ENCODE data around the gene RSPH1.
"Not testable (repeated sequence)": the region's sequence is repeated elsewhere in the genome, so short reads cannot be mapped to it uniquely, and the experiment has no call there.

The RSPH1 gene

DNA sequence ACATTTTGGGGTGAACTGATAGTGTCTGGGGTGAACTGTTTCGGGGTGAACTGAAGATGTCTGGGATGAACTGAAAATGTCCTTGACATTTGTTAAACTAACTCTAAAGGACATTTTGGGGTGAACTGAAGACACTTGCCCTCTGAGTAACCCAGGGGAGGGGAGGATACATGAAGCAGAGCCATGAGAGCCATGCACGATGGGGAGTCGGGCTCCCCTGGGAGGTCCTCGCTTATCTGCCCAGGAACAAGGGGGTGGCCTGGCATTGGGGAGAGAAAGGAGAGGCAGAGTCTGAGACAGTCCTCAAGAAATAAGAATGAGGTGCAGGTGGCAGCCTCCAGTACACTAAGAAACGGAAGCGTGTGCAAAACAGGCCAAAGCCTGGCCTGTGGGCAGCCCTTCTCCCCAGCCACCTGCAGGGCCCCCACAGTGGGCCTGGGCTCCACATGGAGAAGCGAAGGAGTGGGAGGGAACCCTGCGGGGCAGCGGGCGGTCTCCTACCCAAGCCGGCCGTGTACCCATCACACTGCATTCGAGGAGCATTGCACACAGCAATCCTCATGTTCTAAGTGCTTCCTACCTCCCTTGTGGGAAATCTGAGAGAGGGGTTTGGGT is 24.2 kb downstream of the RSPH1 start:
- Histone ChIP-seq H3K9ac (ENCODE audit: low read depth, low read length) (no peak overlapping the region), H3K27me3 (ENCODE audit: insufficient read depth, low read length) (no peaks in the 10 kb centered on the region), H3K9me3 (ENCODE audit: insufficient read depth, low read depth, low read length) (no peaks in the 10 kb centered on the region), H3K4me1 (ENCODE audit: insufficient read depth, low read length) (peaks cover 26% of the 10 kb centered on the region), H3K36me3 (ENCODE audit: insufficient read depth, low read length) (no peaks in the 10 kb centered on the region), H3K27ac (ENCODE audit: low read depth, low read length) (no peak overlapping the region), H3K4me3 (ENCODE audit: low read length) (no peak overlapping the region)
- 93% methylated on average over 13 of the region's 13 CpGs for WGBS

DNA sequence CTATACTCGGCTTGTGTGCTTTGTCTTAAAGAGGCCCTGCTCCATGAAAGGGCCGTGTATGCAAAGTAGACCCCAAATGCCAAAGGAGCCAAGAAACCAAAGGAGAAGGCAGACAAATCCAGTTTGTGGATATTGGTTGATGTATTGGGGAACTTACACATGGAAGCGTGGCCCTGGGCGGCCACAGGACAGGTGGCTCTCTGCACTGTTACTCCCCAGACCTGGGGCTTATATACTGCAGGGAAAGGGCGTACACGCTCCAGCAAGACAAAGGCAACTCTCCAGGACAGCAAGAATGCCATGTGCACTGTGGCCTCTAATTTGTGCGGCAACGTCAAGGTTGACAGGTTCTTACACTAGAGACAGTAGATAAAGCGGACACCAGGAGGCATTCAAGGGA is 24.8 kb downstream of the RSPH1 start:
- no peaks in the 10 kb centered on the region for H3K27me3 ChIP-seq (ENCODE audit: insufficient read depth, low read length)
- WGBS: 93% methylated on average over 9 of the region's 9 CpGs
- H3K9me3 ChIP-seq (ENCODE audit: insufficient read depth, low read depth, low read length): no peaks in the 10 kb centered on the region
- H3K27ac ChIP-seq (ENCODE audit: low read depth, low read length): no peak overlapping the region
- no peak overlapping the region for H3K4me3 ChIP-seq (ENCODE audit: low read length)
- H3K36me3 ChIP-seq (ENCODE audit: insufficient read depth, low read length): no peaks in the 10 kb centered on the region
- no peak overlapping the region for H3K9ac ChIP-seq (ENCODE audit: low read depth, low read length)
- peaks cover 26% of the 10 kb centered on the region for H3K4me1 ChIP-seq (ENCODE audit: insufficient read depth, low read length)

DNA sequence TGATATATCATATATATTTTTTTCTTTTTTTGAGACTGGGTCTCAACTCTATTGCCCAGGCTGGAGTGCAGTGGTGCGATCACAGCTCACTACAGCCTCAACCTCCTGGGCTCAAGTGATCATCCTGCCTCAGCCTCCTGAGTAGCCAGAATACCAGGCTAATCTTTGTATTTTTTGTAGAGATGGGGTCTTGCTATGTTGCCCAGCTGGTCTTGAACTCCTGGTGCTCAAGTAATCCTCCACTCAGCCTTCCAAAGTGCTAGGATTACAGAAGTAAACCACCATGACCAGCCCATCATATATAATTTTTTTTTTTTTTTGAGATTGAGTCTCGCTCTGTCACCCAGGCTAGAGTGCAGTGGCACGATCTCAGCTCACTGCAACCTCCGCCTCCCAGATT is 26.3 kb downstream of the RSPH1 start:
- not testable (repeated sequence) for H3K9ac ChIP-seq (ENCODE audit: low read depth, low read length); H3K4me3 ChIP-seq (ENCODE audit: low read length); H3K27ac ChIP-seq (ENCODE audit: low read depth, low read length); H3K9me3 ChIP-seq (ENCODE audit: insufficient read depth, low read depth, low read length); H3K27me3 ChIP-seq (ENCODE audit: insufficient read depth, low read length); H3K36me3 ChIP-seq (ENCODE audit: insufficient read depth, low read length)
- 97% methylated on average over 4 of the region's 4 CpGs for WGBS
- H3K4me1 ChIP-seq (ENCODE audit: insufficient read depth, low read length): peaks cover 24% of the 10 kb centered on the region

DNA sequence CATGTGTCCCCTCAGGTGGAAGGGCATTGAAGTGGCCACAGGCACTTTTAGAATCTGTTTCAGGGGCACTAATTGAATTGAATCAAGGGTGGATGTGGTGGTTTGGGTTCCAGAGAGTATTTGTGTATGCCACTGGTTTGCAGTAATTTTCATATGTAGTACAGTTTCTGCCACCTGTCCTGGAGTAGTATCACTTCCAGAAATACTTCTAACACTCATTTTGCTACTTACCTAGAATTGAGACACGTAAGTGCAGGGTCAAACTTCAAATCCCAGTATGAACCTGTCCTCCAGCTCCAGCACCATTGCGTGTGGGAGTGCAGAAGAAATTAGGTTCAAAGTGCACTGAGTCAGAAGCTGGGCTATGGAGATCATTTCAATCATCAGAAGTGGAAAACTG is 26.8 kb downstream of the RSPH1 start:
- Histone ChIP-seq H3K9ac (ENCODE audit: low read depth, low read length) (no peak overlapping the region), H3K9me3 (ENCODE audit: insufficient read depth, low read depth, low read length) (no peaks in the 10 kb centered on the region), H3K36me3 (ENCODE audit: insufficient read depth, low read length) (no peaks in the 10 kb centered on the region), H3K4me3 (ENCODE audit: low read length) (no peak overlapping the region), H3K27ac (ENCODE audit: low read depth, low read length) (no peak overlapping the region), H3K27me3 (ENCODE audit: insufficient read depth, low read length) (no peaks in the 10 kb centered on the region), H3K4me1 (ENCODE audit: insufficient read depth, low read length) (peaks cover 20% of the 10 kb centered on the region)
- WGBS: 96% methylated on average over 2 of the region's 2 CpGs

DNA sequence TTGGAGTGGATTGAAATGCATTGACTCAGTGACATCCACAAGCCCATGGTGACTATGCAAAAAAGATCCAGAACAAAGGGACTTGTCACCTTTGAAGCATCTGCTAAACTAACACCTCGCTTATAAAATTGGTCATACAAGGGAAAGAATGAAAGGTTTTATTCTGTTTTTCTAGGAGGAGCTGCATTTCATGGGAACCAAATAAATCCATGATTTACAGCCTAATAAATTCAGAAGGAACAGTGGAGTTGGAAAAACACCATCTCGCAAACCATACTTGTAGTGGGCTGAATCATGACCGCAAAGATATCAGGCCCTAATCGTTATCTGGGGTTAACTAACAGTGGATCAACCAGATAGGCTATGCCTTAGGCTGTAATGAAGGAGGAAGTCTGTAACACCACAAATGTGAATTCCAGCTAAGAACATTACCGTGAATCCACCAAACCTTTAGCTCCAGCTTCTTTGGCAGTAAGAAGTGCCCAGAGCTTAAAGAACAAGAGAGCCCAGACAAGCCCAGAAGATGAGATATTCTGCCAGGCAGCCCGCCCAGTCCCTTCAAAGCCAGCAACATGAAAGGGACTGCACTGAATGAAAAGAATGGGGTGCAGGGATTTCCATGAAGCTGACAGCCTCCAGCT is 27.4 kb downstream of the RSPH1 start:
- Histone ChIP-seq H3K27ac (ENCODE audit: low read depth, low read length) (no peak overlapping the region), H3K36me3 (ENCODE audit: insufficient read depth, low read length) (no peaks in the 10 kb centered on the region), H3K4me3 (ENCODE audit: low read length) (no peak overlapping the region), H3K4me1 (ENCODE audit: insufficient read depth, low read length) (peaks cover 14% of the 10 kb centered on the region), H3K9me3 (ENCODE audit: insufficient read depth, low read depth, low read length) (no peaks in the 10 kb centered on the region), H3K9ac (ENCODE audit: low read depth, low read length) (no peak overlapping the region), H3K27me3 (ENCODE audit: insufficient read depth, low read length) (no peaks in the 10 kb centered on the region)
- WGBS: 75% methylated on average over 6 of the region's 6 CpGs

DNA sequence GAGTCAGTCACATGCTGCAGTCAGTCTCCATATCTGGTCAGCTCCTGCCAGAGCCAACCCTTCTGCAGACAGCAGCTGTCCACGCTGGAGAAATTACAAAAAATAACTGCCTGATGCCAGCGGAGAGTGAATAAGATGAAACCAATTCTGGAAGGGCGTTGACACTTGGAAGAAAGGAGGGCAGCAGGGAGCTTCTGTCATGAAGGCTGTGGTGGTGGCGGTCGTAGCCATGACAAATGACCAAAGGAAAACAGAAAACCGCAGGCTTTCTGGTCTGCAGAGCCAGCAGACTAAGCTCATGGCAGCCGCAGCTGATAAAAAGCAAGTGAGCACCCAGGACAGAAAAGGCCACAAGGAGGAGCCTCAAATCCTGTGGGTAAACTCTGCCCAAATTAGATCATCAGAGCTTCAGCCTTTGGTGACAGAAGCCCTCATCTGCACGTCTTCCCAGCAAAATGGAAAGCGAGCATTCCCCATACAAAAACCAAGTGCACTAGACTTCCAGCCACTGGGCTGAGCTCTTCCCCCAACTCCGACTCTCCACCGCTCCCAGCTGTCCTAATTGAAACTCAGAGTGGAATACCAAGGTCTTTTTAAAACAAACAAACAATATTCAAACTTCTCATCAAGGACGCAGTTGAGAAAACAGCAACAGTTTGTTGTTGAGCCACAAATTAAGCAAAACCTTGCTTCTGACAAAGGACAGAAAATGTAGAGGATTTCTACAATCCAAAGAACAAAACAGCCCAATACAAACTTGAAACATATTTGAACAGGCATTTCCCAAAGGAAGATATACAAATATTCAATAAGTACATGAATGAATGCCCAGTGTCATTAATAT is 28.7 kb downstream of the RSPH1 start:
- no peaks in the 10 kb centered on the region for H3K36me3 ChIP-seq (ENCODE audit: insufficient read depth, low read length)
- H3K9ac ChIP-seq (ENCODE audit: low read depth, low read length): no peak overlapping the region
- H3K27me3 ChIP-seq (ENCODE audit: insufficient read depth, low read length): no peaks in the 10 kb centered on the region
- no peaks in the 10 kb centered on the region for H3K9me3 ChIP-seq (ENCODE audit: insufficient read depth, low read depth, low read length)
- no peak overlapping the region for H3K4me3 ChIP-seq (ENCODE audit: low read length)
- H3K27ac ChIP-seq (ENCODE audit: low read depth, low read length): no peak overlapping the region
- 62% methylated on average over 12 of the region's 12 CpGs for whole genome bisulfite sequencing
- H3K4me1 ChIP-seq (ENCODE audit: insufficient read depth, low read length): peaks cover 26% of the 10 kb centered on the region

DNA sequence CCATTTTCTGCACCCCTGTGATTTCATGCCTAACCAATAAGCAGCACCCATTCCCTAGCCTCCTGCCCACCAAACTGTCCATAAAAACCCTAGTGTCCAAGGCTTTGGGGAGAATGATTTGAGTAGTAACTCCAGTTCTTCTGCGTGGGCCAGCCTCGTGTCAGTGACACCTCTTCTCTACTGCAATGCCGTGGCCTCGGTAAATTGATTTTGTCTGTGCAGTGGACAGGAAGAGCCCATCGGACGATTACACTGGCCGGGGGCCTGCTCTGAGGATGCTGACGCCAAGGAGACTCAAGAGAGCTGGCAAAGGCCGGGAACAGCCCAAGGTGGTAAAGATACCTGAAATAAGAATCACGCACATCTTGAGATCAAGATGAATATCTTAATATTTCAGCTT is 29.3 kb downstream of the RSPH1 start:
- Histone ChIP-seq H3K4me1 (ENCODE audit: insufficient read depth, low read length) (peaks cover 32% of the 10 kb centered on the region), H3K36me3 (ENCODE audit: insufficient read depth, low read length) (no peaks in the 10 kb centered on the region), H3K9me3 (ENCODE audit: insufficient read depth, low read depth, low read length) (no peaks in the 10 kb centered on the region), H3K4me3 (ENCODE audit: low read length) (no peak overlapping the region), H3K9ac (ENCODE audit: low read depth, low read length) (no peak overlapping the region), H3K27ac (ENCODE audit: low read depth, low read length) (no peak overlapping the region), H3K27me3 (ENCODE audit: insufficient read depth, low read length) (no peaks in the 10 kb centered on the region)
- 95% methylated on average over 10 of the region's 10 CpGs for WGBS

DNA sequence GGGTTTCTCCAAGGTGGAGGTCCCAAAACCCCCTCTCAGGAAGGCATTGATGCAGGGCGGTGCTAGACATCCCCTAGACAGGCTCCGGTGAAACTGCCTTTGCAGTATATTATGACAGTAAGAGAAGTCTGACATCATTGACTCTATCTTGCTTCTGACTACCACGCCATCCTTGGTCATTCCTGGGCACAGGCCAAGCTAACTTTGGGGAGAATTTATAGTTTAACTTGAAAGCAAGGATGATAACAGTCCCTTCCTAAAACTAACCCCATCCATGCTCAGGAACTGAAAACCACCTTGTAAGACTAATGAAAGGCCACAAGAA is 30.3 kb downstream of the RSPH1 start:
- H3K4me1 ChIP-seq (ENCODE audit: insufficient read depth, low read length): peaks cover 35% of the 10 kb centered on the region
- H3K27ac ChIP-seq (ENCODE audit: low read depth, low read length): no peak overlapping the region
- 98% methylated on average over 3 of the region's 3 CpGs for WGBS
- H3K9ac ChIP-seq (ENCODE audit: low read depth, low read length): no peak overlapping the region
- H3K27me3 ChIP-seq (ENCODE audit: insufficient read depth, low read length): no peaks in the 10 kb centered on the region
- no peaks in the 10 kb centered on the region for H3K9me3 ChIP-seq (ENCODE audit: insufficient read depth, low read depth, low read length)
- H3K4me3 ChIP-seq (ENCODE audit: low read length): no peak overlapping the region
- H3K36me3 ChIP-seq (ENCODE audit: insufficient read depth, low read length): no peaks in the 10 kb centered on the region

DNA sequence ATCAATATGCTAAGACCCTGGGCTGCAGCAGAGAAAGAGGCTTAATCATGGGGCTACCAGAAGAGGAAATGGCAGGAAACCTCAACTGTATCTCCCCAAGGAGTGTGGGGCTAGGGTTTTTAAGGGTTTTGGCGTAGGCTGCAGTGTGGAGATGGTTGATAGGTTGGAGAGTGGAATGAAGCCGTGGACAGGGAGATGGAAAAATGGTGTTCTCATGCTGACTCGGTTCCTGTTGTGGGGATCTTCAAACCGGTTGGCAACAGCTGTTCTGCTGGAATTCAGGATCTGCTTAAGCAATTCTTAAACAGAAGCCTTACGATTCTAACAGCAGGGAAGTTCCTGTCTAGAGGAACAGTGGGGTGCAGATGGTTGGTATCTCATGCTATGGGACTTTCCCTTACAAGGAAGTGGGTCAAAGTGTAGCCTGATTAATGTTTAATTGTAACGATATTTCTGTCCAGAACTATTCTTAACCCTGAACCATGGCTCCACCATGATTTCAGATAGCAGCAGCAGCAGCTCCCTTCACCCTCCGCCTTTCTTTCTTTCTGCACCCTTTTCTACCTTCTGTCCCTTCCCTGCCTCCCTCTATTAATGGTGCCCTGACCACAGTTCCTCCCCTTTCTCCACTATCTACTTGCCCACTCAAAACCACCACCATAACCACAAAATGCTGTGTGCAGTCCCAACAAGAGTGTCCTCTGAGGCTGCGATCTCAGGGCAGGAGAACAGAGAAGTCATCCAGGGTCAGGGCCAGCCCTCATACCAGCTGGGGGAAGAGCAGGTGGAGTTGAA is 30.8 kb downstream of the RSPH1 start:
- Histone ChIP-seq H3K27ac (ENCODE audit: low read depth, low read length) (no peak overlapping the region), H3K36me3 (ENCODE audit: insufficient read depth, low read length) (no peaks in the 10 kb centered on the region), H3K27me3 (ENCODE audit: insufficient read depth, low read length) (no peaks in the 10 kb centered on the region), H3K4me3 (ENCODE audit: low read length) (no peak overlapping the region), H3K4me1 (ENCODE audit: insufficient read depth, low read length) (peaks cover 35% of the 10 kb centered on the region), H3K9ac (ENCODE audit: low read depth, low read length) (no peak overlapping the region), H3K9me3 (ENCODE audit: insufficient read depth, low read depth, low read length) (no peaks in the 10 kb centered on the region)
- 82% methylated on average over 8 of the region's 8 CpGs for WGBS

DNA sequence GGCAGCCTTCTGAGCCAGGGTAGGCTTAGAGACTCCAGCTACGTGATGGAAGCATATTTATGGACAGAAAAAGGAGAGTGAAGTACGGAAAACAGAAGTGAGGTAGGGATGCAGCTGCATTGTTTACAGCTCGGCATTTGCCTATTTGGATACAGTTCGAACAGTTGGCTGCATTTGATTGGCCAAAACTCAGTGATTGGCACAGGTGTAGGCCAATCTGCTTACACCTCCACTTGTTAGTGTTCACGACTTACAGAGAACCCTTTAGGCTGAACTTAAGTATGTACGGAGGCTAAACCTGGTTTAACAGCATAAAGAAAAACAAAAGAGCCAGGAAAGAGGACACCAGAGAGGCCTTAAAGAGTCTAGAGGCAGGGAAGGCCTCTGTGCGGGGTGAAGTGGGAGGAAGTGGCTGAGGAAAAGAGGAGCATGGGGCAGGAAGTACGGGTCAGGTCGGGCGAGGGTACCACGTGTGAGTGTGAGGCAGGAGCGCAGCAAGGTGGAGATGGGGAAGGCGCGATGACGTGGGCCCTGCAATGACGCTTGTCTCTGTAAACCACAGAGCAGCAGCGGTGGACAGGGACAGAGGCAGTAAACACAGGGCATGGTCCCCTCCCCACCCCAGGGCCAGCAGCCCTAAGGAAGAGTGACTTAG is 32.0 kb downstream of the RSPH1 start:
- H3K9me3 ChIP-seq (ENCODE audit: insufficient read depth, low read depth, low read length): no peaks in the 10 kb centered on the region
- no peaks in the 10 kb centered on the region for H3K36me3 ChIP-seq (ENCODE audit: insufficient read depth, low read length)
- peaks cover 35% of the 10 kb centered on the region for H3K4me1 ChIP-seq (ENCODE audit: insufficient read depth, low read length)
- H3K27ac ChIP-seq (ENCODE audit: low read depth, low read length): no peak overlapping the region
- H3K27me3 ChIP-seq (ENCODE audit: insufficient read depth, low read length): no peaks in the 10 kb centered on the region
- no peak overlapping the region for H3K9ac ChIP-seq (ENCODE audit: low read depth, low read length)
- no peak overlapping the region for H3K4me3 ChIP-seq (ENCODE audit: low read length)
- 90% methylated on average over 17 of the region's 17 CpGs for WGBS

Data from HUES64 (cell line).